Heart left ventricle (tissue), 16 donors: Measurements from ENCODE around the gene TEF. TPM values are rescaled to one million over a fixed set of nuclear protein-coding genes. Genes with fewer than 3 reads are reported as not detected.

Source experiments
- ATAC-seq, 4 donors: fragments of 200-7000 bp; cut with Tn5 transposase; one replicate each; pipeline ENCODE4 v1.9.1; 2020 to 2022; ENCODE audit warnings: moderate library complexity in 4 of 4, mild to moderate bottlenecking in 3 of 4, moderate number of reproducible peaks in 1 of 4
- DNase-seq, 5 donors: peaks; one replicate each; pipeline ENCODE4 v3.0.0-alpha.2; 2020
- H3K27ac ChIP-seq, 12 donors: fragments of 200-600 bp; sonication (generic) in 4 of 12; one replicate each; pipeline versions ENCODE4 v1.5.0 to v1.8.0; 2016 to 2022; ENCODE audit warnings: mild to moderate bottlenecking in 2 of 12
- H3K27me3 ChIP-seq, 9 donors: fragments of 200-600 bp; sonication (generic) in 2 of 9; one replicate each; pipeline versions ENCODE4 v1.5.1 to v1.8.0; 2016 to 2022; ENCODE audit warnings: mild to moderate bottlenecking in 3 of 9
- H3K36me3 ChIP-seq, 9 donors: fragments of 200-600 bp; sonication (generic) in 2 of 9; one replicate each; pipeline versions ENCODE4 v1.5.0 to v1.8.0; 2018 to 2022; ENCODE audit warnings: mild to moderate bottlenecking in 2 of 9
- H3K4me1 ChIP-seq, 12 donors: fragments of 200-600 bp; sonication (generic) in 4 of 12; one replicate each; pipeline versions ENCODE4 v1.5.0 to v1.8.0; 2016 to 2022; ENCODE audit warnings: mild to moderate bottlenecking in 3 of 12
- H3K4me3 ChIP-seq, 12 donors: fragments of 200-600 bp; sonication (generic) in 4 of 12; one replicate each; pipeline versions ENCODE4 v1.5.0 to v1.8.0; 2017 to 2022; ENCODE audit warnings: mild to moderate bottlenecking in 9 of 12, moderate library complexity in 4 of 12
- H3K9me3 ChIP-seq, 12 donors: fragments of 200-600 bp; sonication (generic) in 4 of 12; one replicate each; pipeline versions ENCODE4 v1.5.0 to v1.8.0; 2016 to 2022; ENCODE audit warnings: mild to moderate bottlenecking in 1 of 12
- POLR2A ChIP-seq, 2 donors: fragments of 450-650 bp; IDR thresholded peaks; one replicate each; pipeline ENCODE4 v1.6.1; 2017; ENCODE audit warnings: antibody characterized with exemption in 2 of 2, mild to moderate bottlenecking in 2 of 2, moderate library complexity in 2 of 2
- WGBS, 4 donors: extraction: QIAGEN DNeasy Blood & Tissue Kit in 2 of 4; methylation state at CpG; one replicate each; pipeline versions ENCODE4 v1.1.5 to v1.1.7; 2013 to 2018; 5-methylcytosine and 5-hydroxymethylcytosine counted together
- intact Hi-C, 10 donors: fragments of 100-400 bp; cut with DNase I; formaldehyde crosslinking; loops; one replicate each; pipeline versions ENCODE4 v1.11.1 to v1.14.2; 2022
- polyA plus RNA-seq, 2 donors: library from polyadenylated mRNA; stranded (reverse); fragments of 200-250 nt; gene quantifications; one replicate each; pipeline ENCODE4 v1.2.3, GENCODE V29; 2013
- total RNA-seq, 9 donors: library from RNA; depleted of rRNA in 2 of 9; stranded (reverse); fragments of >200 nt in 2 of 9; fragmentation: NEBNext Ultra II Directional in 3 of 9; extraction: Animal tissue kit (Norgen Biotek cat#: 25700) in 3 of 9; gene quantifications; one replicate each; pipeline versions ENCODE4 v1.1.0 to v1.2.4, GENCODE V29; 2016 to 2023
- TF ChIP-seq, protein P1 (sequence below), 12 donors: fragments of 200-600 bp; sonication (generic) in 4 of 12; IDR thresholded peaks; one replicate each; pipeline versions ENCODE4 v1.5.0 to v1.8.0; 2018 to 2022; ENCODE audit warnings: antibody characterized with exemption in 12 of 12, mild to moderate bottlenecking in 5 of 12
- donor health status: ischemic (EF 13 %, LVEDD 7.1; RV severe dilation, severe dysfunction).
- donor health status: healthy with polysubstance abuse.
- donor health status: DM: no; HTN: yes; CAD: no.
- donor health status: DM: no; HTN: no; CAD: no.
- donor health status: ischemic (EF 25% LVEDD 6.9; RV normal size, moderate dysfunction).
- donor health status: ischemic (EF 25% LVEDD 5.7; RV mildly dilated, moderate dysfunction).
- donor health status: healthy.
- donor health status: DM: yes; HTN: yes; CAD: no.
- donor health status: ischemic (EF 35%, LVEDD 5.7; RV mildly dilated, moderate dysfunction).
- donor health status: nonischemic (EF 11% LVEDD 7.7; RV severe dilation, severe dysfunction).
- donor health status: DM: yes; HTN: yes; CAD: no.
- donor health status: PGD.
- donor health status: ischemic (EF 29% LVEDD 5.4; RV normal size, mild dysfunction).
- donor health status: nonischemic (EF 23%, LVEDD 6.1; RV moderate dilation, normal function).

Gene TEF
- total and polyA plus RNA-seq, 11 donors, result 7.2 to 35.3 (median 17.9) TPM

DNA sequence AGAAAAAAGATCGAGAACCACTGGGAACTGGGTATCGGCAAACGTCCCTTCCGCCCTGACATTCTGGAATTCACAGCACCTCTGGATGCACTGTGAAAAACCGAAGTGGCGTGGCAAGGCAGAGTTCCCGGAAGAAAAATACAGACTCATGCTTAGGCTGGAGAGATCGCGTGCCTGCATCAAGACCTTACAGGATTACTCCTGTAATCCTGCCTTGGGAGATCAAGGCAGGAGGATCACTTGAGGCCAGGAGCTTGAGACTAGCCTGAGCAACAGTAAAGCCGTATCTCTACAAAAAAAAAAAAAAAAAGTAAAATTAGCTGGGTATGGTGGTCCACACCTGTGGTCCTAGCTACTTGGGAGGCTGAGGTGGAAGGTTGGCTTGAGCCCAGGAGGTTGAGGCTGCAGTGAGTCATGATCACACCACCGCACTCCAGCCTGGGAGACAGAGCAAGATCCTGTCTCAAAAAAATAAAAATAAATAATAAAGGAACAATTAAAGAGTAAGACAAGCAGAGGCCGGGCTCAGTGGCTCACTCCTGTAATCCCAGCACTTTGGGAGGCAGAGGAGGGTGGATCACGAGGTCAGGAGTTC lies 19.9 kb upstream of the TEF start:
- intact Hi-C loops, result loop anchor here in 1 of 10 donors (10.0 kb wide), 1 partner anchor 57 kb away; the partner anchor contains the start of gene ZC3H7B
- Histone ChIP-seq H3K9me3 (no peaks in the 10 kb centered on the region), H3K4me3 (no peak overlapping the region), H3K27ac (no peak overlapping the region), H3K4me1 (peaks cover 0 to 13% (median 4%) of the 10 kb centered on the region in 12 donors), H3K27me3 (no peaks in the 10 kb centered on the region), H3K36me3 (peaks cover 0 to 22% (median 12%) of the 10 kb centered on the region in 9 donors)
- ATAC-seq (no peak), DNase-seq (no peak)
- TF ChIP-seq, protein P1, sequence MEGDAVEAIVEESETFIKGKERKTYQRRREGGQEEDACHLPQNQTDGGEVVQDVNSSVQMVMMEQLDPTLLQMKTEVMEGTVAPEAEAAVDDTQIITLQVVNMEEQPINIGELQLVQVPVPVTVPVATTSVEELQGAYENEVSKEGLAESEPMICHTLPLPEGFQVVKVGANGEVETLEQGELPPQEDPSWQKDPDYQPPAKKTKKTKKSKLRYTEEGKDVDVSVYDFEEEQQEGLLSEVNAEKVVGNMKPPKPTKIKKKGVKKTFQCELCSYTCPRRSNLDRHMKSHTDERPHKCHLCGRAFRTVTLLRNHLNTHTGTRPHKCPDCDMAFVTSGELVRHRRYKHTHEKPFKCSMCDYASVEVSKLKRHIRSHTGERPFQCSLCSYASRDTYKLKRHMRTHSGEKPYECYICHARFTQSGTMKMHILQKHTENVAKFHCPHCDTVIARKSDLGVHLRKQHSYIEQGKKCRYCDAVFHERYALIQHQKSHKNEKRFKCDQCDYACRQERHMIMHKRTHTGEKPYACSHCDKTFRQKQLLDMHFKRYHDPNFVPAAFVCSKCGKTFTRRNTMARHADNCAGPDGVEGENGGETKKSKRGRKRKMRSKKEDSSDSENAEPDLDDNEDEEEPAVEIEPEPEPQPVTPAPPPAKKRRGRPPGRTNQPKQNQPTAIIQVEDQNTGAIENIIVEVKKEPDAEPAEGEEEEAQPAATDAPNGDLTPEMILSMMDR (IDR thresholded peaks at IDR 0.05), result no peak
- no peak for TF ChIP-seq POLR2A (IDR thresholded peaks at IDR 0.05)
- 92 to 96% (median 95%) methylated on average over 13 of the region's 13 CpGs for WGBS, 4 donors

DNA sequence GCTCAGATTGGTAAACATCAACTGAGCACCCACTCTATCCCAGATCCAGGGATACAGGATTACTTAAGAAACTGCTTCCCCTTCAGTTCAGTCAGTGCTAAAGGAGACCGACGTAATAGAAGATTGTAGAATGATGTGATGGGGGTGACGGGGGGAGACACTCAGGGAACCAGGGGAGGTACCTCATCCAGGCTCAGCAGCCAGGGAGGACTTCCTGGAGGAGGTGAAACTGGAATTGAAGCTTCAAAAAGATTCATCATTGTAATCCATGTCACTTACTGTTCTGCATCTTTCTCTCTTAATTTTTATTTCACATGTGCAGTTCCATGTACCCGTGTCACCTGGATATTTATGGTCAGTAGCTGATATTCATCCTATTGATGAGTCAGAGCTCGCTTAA lies 19.1 kb upstream of the TEF start:
- Histone ChIP-seq H3K27ac (no peak overlapping the region), H3K36me3 (peaks cover 0 to 14% (median 6%) of the 10 kb centered on the region in 9 donors), H3K9me3 (no peaks in the 10 kb centered on the region), H3K4me3 (no peak overlapping the region), H3K4me1 (peaks cover 2 to 20% (median 10%) of the 10 kb centered on the region in 12 donors), H3K27me3 (no peaks in the 10 kb centered on the region)
- WGBS, 4 donors, result 86 to 91% (median 90%) methylated on average over 5 of the region's 5 CpGs
- DNase-seq (no peak), ATAC-seq (no peak)
- intact Hi-C loops, result loop anchor here in 1 of 10 donors (10.0 kb wide), 1 partner anchor 58 kb away; the partner anchor contains the start of gene ZC3H7B
- TF ChIP-seq, protein P1 (IDR thresholded peaks at IDR 0.05), result no peak
- TF ChIP-seq POLR2A (IDR thresholded peaks at IDR 0.05), result no peak

DNA sequence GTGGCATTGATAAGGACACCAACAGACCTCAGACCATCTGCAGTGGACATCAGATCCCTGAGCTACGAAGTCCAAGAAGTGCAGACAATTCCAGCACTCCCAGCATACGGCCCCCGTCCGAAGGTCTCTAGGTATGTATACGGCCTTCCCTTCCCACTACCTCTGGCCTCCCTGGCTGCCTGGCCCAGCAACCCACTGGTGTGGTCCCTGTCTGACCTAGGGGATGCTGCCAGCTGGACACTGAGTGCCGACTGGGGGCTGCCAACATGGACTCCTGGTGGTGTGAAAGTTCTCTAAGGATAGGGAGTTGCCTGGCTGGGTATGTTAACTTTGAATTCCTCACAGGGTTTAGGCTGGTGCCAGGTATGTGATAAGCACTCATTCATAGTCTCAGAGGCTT lies 17.5 kb upstream of the TEF start:
- Histone ChIP-seq H3K27ac (no peak overlapping the region), H3K9me3 (no peaks in the 10 kb centered on the region), H3K4me3 (no peak overlapping the region), H3K36me3 (peaks cover 0 to 3% (median 0%) of the 10 kb centered on the region in 9 donors), H3K27me3 (no peaks in the 10 kb centered on the region), H3K4me1 (peaks cover 5 to 34% (median 25%) of the 10 kb centered on the region in 12 donors)
- WGBS, 4 donors, result 82 to 96% (median 87%) methylated on average over 5 to 6 of the region's 6 CpGs
- no peak for DNase-seq
- TF ChIP-seq, protein P1 (IDR thresholded peaks at IDR 0.05), result no peak
- no peak for TF ChIP-seq POLR2A (IDR thresholded peaks at IDR 0.05)
- intact Hi-C loops, result loop anchor here in 1 of 10 donors (10.0 kb wide), 1 partner anchor 59 kb away; the partner anchor contains the start of gene ZC3H7B
- ATAC-seq, result no peak

DNA sequence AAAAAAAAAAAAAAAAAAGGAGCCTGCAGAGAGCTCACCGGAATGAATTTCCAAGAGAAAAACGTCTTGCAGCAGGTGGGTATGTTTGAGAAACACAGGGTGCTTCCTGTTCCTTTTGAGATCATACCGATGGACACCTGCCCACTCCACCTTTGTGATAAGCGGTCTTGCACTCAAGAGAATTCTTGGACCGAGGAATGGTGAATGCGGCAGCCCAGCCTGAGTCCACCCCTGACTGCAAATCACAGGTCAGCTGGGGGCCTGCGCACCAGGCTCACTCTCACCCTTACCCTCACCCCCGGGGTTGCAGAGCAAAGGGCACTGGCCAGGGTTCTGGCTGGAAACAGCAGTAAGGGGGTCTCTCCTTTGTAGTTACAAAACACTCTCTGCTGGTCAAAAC lies 16.8 kb upstream of the TEF start:
- no peak for ATAC-seq
- TF ChIP-seq, protein P1 (IDR thresholded peaks at IDR 0.05), result no peak
- no peak for TF ChIP-seq POLR2A (IDR thresholded peaks at IDR 0.05)
- 62 to 77% (median 73%) methylated on average over 7 to 8 of the region's 8 CpGs for WGBS, 4 donors

More for the DNA sequence above, 16.8 kb upstream of the TEF start:
- DNase-seq, result no peak
- intact Hi-C loops, result loop anchor here in 4 of 10 donors (5.0 to 10.0 kb wide), 3 partner anchors 60 to 78 kb away; partner anchors contain the start of genes ZC3H7B (in 3 of the 4) and RANGAP1 (in 1 of the 4)
- peaks cover 5 to 39% (median 28%) of the 10 kb centered on the region in 12 donors for H3K4me1 ChIP-seq
- no peaks in the 10 kb centered on the region for H3K9me3 ChIP-seq
- no peak overlapping the region for H3K27ac ChIP-seq
- H3K4me3 ChIP-seq, result no peak overlapping the region
- no peaks in the 10 kb centered on the region for H3K27me3 ChIP-seq
- H3K36me3 ChIP-seq, result no peaks in the 10 kb centered on the region
